ENCODE results near the gene SDCCAG8.

Gene SDCCAG8

GRCh38 chr1:243513726-243514491, 258.1 kb downstream of the SDCCAG8 start:
- no peak for DNase-seq

GRCh38 chr1:243514927-243515326, 259.1 kb downstream of the SDCCAG8 start:
- DNase-seq, result no peak

DNA sequence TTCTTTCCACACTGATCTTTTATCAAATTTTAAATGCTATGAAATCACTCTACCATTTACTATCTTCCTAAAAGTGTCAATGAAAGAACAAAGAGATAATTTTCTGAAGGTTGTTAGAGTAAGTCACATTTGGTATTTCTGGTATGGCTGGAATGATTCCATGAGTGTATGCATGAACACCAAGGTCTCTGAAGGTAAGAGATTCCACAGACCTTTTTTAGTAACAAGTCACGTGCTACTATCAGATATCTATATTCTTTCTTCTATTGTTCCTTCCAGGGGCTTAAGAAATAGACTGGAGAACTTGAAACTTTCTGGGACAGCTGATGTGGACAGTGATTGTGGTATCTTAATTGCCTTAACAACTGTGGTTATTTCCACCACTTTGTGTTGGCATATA, 265.0 kb downstream of the SDCCAG8 start:
- DNase-seq, result no peak

GRCh38 chr1:243523766-243524165, 267.9 kb downstream of the SDCCAG8 start:
- no peak for DNase-seq

GRCh38 chr1:243525085-243525487, 269.2 kb downstream of the SDCCAG8 start:
- no peak for DNase-seq

DNA sequence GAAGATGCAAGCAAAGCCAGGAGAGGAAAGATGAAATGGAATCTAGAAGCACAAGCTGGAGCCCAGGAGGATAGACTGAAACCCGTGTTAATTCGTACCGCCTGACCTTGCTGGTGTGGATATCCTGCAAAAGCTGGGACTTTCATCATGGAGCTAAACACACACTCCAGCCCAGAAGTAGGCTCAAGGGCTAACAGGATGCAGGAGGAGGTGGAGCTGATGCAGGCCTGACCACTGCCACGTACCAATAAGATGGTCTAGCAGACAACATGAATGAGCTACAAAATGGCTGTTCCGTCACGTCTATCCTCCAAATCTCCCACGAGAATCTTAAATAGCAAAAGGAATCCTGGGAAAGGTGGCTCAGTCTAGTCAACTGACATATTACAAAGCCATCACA, 270.3 kb downstream of the SDCCAG8 start:
- DNase-seq, result no peak

- DNase-seq, result peak; percentile 18
Measured at GRCh38 chr1:243528459-243529121, 272.7 kb downstream of the SDCCAG8 start.

DNA sequence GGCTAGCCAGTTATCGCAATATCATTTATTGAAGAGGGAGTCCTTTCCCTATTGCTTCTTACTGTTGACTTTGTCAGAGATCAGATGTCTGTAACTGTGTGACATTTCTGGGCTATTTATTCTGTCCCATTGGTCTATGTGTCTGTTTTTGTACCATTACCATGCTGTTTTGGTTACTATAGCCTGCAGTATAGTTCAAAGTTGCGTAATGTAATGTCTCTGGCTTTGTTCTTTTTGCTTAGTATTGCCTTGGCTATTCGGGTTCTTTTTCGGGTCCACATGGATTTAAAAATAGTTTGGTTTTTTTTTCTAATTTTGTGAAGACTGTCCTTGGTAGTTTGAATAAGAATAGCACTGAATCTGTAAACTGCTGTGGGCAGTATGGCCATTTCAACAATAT, 273.7 kb downstream of the SDCCAG8 start:
- DNase-seq, result no peak

DNA sequence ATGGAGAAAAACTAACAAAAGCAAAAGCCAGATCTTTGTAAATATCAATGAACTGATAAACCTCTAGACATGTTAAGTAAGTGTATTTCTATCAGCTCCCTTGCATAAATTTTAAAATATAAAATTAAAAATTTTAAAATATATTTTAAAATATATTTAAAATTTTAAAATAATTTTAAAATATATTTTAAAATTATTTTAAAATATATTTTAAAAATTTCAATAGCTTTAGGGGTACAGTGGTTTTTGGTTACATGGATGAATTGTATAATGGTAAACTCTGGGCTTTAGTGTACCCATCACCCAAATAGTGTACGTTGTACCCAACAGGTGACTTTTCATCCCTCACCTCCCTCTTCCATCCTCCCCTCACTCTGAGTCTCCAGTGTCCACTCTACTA, 279.2 kb downstream of the SDCCAG8 start:
- DNase-seq, result no peak

DNA sequence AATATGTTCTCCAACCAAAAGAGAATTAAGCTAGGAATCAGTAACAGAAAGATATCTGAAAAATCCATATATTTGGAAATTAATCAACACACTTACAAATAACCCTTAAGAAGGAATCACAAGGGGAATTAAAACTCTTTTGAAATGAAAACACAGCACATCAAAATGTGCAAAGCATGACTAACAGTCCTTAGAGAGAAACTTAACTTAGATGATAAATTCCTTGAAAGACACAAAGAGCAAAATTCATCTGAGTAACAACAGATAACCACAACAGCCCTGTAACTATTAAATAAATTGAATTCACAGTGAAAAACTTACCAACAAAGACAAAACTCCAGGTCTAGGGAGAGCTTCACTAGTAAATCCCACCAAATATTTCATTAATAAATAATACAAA, 283.8 kb downstream of the SDCCAG8 start:
- DNase-seq, result no peak

DNA sequence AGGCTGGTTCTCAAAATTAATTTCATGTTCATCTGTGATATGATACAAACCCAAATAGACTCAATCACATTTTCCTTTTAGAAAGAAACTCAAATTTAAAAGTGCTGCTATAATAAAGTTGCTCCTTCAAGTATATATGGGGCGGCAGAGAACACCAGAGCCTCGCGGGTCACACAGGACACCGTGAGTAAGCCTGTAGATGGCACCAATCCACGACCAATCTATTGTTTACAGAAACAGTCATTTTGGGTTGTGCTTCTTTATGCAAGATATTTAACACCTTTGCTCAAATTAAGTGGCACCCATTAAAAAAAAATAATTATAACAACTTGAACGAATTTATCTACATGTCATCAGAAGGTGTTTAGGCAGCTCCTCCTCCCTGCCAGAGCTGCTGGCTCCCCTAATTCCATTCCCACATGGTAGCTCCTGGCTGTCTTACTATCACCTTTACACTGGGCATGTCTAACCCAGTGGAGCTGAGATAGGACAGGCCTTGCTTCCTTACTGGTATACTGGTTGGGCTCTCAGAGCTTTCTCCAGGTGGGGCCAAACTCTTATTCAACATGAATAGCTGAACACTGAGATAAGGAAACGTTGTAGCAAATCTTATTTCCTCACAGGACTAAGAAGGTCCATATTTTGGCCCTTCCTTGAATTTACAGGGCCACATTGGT, 287.0 kb downstream of the SDCCAG8 start:
- no peak for DNase-seq

GRCh38 chr1:243543501-243543900, 287.7 kb downstream of the SDCCAG8 start:
- no peak for DNase-seq

GRCh38 chr1:243546457-243546856, 290.6 kb downstream of the SDCCAG8 start:
- DNase-seq, result no peak

DNA sequence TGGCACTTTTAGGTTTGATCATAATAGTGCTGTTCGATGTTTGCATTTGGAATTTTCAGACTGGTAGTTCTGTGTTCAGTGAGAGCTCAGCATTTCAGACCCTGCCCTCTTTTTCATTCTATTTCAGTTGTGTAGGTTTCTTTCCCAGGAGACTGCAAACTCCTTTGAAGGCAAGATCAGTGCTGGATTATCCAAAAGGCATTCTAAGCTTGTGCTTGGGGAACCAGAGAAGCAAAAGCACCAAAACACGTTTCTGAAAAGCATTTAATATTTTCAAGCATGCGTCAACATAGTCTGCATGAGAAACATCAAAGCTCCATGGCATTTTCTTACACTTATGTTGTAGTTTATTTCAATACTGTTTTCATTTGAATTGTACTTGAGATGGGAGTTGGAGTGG, 292.1 kb downstream of the SDCCAG8 start:
- DNase-seq, result no peak

- no peak for DNase-seq
Measured at GRCh38 chr1:243548516-243548915, 292.7 kb downstream of the SDCCAG8 start.

DNA sequence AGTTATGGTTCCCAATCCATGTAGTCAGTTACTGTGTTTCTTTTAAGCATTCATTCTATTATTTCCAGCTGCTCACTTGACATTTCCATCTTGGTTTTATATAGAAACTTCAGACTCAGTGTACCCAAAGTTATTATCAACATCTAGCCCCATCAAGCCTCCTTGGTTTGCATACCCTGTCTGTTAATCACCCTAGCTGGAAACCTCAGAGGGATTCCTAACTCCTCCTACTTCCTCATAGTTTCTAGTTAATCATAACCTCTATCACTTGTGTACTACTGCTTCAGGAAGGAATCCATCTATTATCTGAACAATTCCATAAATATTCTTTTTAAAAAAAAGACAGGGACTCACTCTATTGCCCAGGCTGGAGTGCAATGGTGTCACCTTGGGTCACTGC, 293.3 kb downstream of the SDCCAG8 start:
- no peak for DNase-seq

Measured in DMS 273 treated with DMSO at 0.1 percent for 48 hours (cell line).